HepG2 (cell line): ENCODE results near the gene AGBL1. TPM values are rescaled to one million over a fixed set of nuclear protein-coding genes. Genes with fewer than 3 reads are reported as not detected.

Experiments
- ATAC-seq: fragments of 200-7000 bp; cut with Tn5 transposase; 3 replicates; pipeline ENCODE4 v1.9.1; 2020; ENCODE audit warnings: mild to moderate bottlenecking, moderate library complexity
- BruUV-seq: library from RNA; stranded (reverse); fragments of 400-500 nt; replicated peaks from 2 replicates; lab custom pipeline; 2021; lab: Mats Ljungman, UMichigan
- CTCF ChIA-PET: fragments of 300-600 bp; formaldehyde crosslinking; extraction: SDS; loops from one replicate; lab custom pipeline; 2021; ENCODE audit warnings: low total read pairs, inconsistent platforms, low intra/inter-chr PET ratio; lab: Yijun Ruan, JAX
- POLR2A ChIA-PET: fragments of 350-600 bp; sonication (Branson Sonifier 250); formaldehyde crosslinking; loops from one replicate; lab custom pipeline; 2020; ENCODE audit warnings: antibody characterized with exemption, inconsistent platforms; lab: Yijun Ruan, JAX
- DNase-seq: peaks from one replicate; pipeline ENCODE4 v3.0.0-alpha.2; 2015; ENCODE audit warnings: low spot score
- FAIRE-seq: peaks from 3 replicates; lab custom pipeline; 2011; peaks lifted over from hg19 to GRCh38; lab: Jason Lieb, UNC
- H2AFZ ChIP-seq: one replicate; pipeline ENCODE4 v1.6.1; 2011; ENCODE audit warnings: low read length, inconsistent platforms
- H3K27ac ChIP-seq: fragments of 300-600 bp; 3 replicates; pipeline ENCODE4 v1.8.0; 2011; ENCODE audit warnings: mixed run types, mild to moderate bottlenecking, mixed read lengths, low read length, inconsistent platforms; ENCODE audit not compliant: insufficient read depth; ENCODE audit errors: extremely low read length
- H3K27me3 ChIP-seq, 2 experiments: fragments of 200-600 bp in 1 of 2; 2 replicates in 1 of 2; 3 replicates in 1 of 2; pipeline versions ENCODE4 v1.6.0 to v1.8.0; 2011; ENCODE audit warnings: low read length in 2 of 2, mild to moderate bottlenecking in 2 of 2, moderate library complexity in 2 of 2, inconsistent platforms in 1 of 2; ENCODE audit not compliant: insufficient read depth in 2 of 2, control insufficient read depth in 1 of 2
- H3K36me3 ChIP-seq, 2 experiments: fragments of 200-600 bp in 1 of 2; replicated peaks in 1 of 2; 2 replicates in 1 of 2; 3 replicates in 1 of 2; pipeline versions ENCODE4 v1.5.1 to v1.8.0; 2011; ENCODE audit warnings: low read length in 2 of 2, inconsistent platforms in 1 of 2; ENCODE audit not compliant: insufficient read depth in 2 of 2, control insufficient read depth in 1 of 2
- H3K4me1 ChIP-seq: 2 replicates; pipeline ENCODE4 v1.5.1; 2012; ENCODE audit warnings: low read length, inconsistent platforms; ENCODE audit not compliant: insufficient read depth
- H3K4me2 ChIP-seq: 2 replicates; pipeline ENCODE4 v1.6.0; 2011; ENCODE audit warnings: low read depth, low read length, inconsistent platforms
- H3K4me3 ChIP-seq, 3 experiments: fragments of 200-600 bp in 1 of 3; sonication (generic), shearing (Covaris generic) in 1 of 3; replicated peaks in 1 of 3; 2 replicates each; pipeline ENCODE4 v1.5.1; 2011 to 2016; ENCODE audit warnings: low read length in 3 of 3, inconsistent platforms in 2 of 3, low read depth in 2 of 3, mild to moderate bottlenecking in 2 of 3, control low read depth in 1 of 3, mixed read lengths in 1 of 3; ENCODE audit not compliant: insufficient read depth in 1 of 3
- H3K79me2 ChIP-seq: one replicate; pipeline ENCODE4 v1.6.1; 2011; ENCODE audit warnings: low read length, inconsistent platforms; ENCODE audit not compliant: insufficient read depth
- H3K9ac ChIP-seq: 2 replicates; pipeline ENCODE4 v1.6.0; 2011; ENCODE audit warnings: mild to moderate bottlenecking, low read depth, low read length, inconsistent platforms; ENCODE audit not compliant: insufficient read depth
- H3K9me3 ChIP-seq: 2 replicates; pipeline ENCODE4 v1.5.1; 2012; ENCODE audit warnings: mild to moderate bottlenecking, low read length
- H4K20me1 ChIP-seq: 2 replicates; pipeline ENCODE4 v1.6.0; 2011; ENCODE audit warnings: inconsistent platforms, mild to moderate bottlenecking, low read length, moderate library complexity; ENCODE audit not compliant: insufficient read depth
- GFI1 ChIP-seq: sonication (generic); formaldehyde crosslinking; IDR thresholded peaks from 2 replicates; pipeline ENCODE4 v1.5.0; 2020; ENCODE audit warnings: missing genetic modification reagents, mild to moderate bottlenecking, borderline replicate concordance
- GMEB2 ChIP-seq: IDR thresholded peaks from 2 replicates; pipeline ENCODE4 v1.6.1; 2016; ENCODE audit warnings: missing biosample characterization, missing genetic modification reagents, low read depth
- GTF2F1 ChIP-seq: fragments of 150-350 bp; IDR thresholded peaks from 2 replicates; pipeline ENCODE4 v1.6.1; 2014; ENCODE audit warnings: low read length
- KLF9 ChIP-seq: IDR thresholded peaks from 2 replicates; pipeline ENCODE4 v1.6.1; 2016; ENCODE audit warnings: low read depth
- MIXL1 ChIP-seq: IDR thresholded peaks from 2 replicates; pipeline ENCODE4 v1.6.1; 2016
- RNF219 ChIP-seq: sonication (generic); formaldehyde crosslinking; IDR thresholded peaks from 2 replicates; pipeline ENCODE4 v1.5.0; 2020; ENCODE audit warnings: mild to moderate bottlenecking, missing genetic modification reagents
- SOX13 ChIP-seq, 3 experiments: fragments of 450-650 bp in 1 of 3; sonication (generic) in 1 of 3; formaldehyde crosslinking in 1 of 3; IDR thresholded peaks in 2 of 3; conservative IDR thresholded peaks in 1 of 3; 2 replicates each; pipeline versions ENCODE4 v1.5.0 to v1.6.1; 2016 to 2020; ENCODE audit warnings: antibody characterized with exemption in 1 of 3, mild to moderate bottlenecking in 1 of 3, missing compliant biosample characterization in 1 of 3, missing genetic modification reagents in 1 of 3, moderate library complexity in 1 of 3
- TCF12 ChIP-seq, 2 experiments: fragments of 450-650 bp in 1 of 2; sonication (generic) in 1 of 2; formaldehyde crosslinking in 1 of 2; IDR thresholded peaks; 2 replicates each; pipeline versions ENCODE4 v1.6.1 to v1.8.0; 2017 to 2022; ENCODE audit warnings: antibody characterized with exemption in 1 of 2, mild to moderate bottlenecking in 1 of 2, missing genetic modification reagents in 1 of 2, moderate library complexity in 1 of 2
- ZFP90 ChIP-seq: sonication (generic); formaldehyde crosslinking; IDR thresholded peaks from 2 replicates; pipeline ENCODE4 v1.8.0; 2022; ENCODE audit warnings: missing genetic modification reagents, mild to moderate bottlenecking, inconsistent platforms, borderline replicate concordance
- WGBS: methylation state at CpG from one replicate; pipeline ENCODE4 v1.1.6; 2017; ENCODE audit warnings: low lambda C conversion rate; 5-methylcytosine and 5-hydroxymethylcytosine counted together
- in situ Hi-C: cut with HindIII; loops from 2 replicates; pipeline ENCODE4 v1.10.0; 2017; ENCODE audit warnings: low pct_unique_long_range_greater_than_20kb; ENCODE audit not compliant: extremely low pct_ligation_motif_present
- intact Hi-C: fragments of 100-400 bp; cut with micrococcal nuclease; formaldehyde crosslinking; loops from one replicate; pipeline ENCODE4 v1.10.0; 2022; ENCODE audit not compliant: unreplicated experiment
- polyA plus RNA-seq, 8 experiments: library from polyadenylated mRNA; depleted of rRNA in 3 of 8; stranded (reverse) in 7 of 8; unstranded in 1 of 8; fragments of >200 nt; fragmentation: Illumina TruSeq in 4 of 8; extraction: Trizol in 4 of 8; gene quantifications; 2 replicates each; pipeline versions ENCODE4 v1.2.1 to v1.2.3, GENCODE V29; 2011 to 2016; ENCODE audit warnings: low read depth in 4 of 8, missing spikeins in 1 of 8, mixed read lengths in 1 of 8; ENCODE audit not compliant: insufficient read depth in 1 of 8
- total RNA-seq, 5 experiments: library from RNA; depleted of rRNA; stranded (reverse); fragments of >200 nt; fragmentation: Illumina TruSeq; extraction: Trizol; gene quantifications; 2 replicates each; pipeline ENCODE4 v1.2.3, GENCODE V29; 2016; ENCODE audit warnings: low read depth in 1 of 5
- TF ChIP-seq, protein P1 (sequence below): IDR thresholded peaks from 2 replicates; pipeline ENCODE4 v1.6.1; 2016

AGBL1 gene
- total and polyA plus RNA-seq, 2 of the 13 experiments (the other 11 are each of a cell fraction or from before 2014, with no cell fraction given): 0.01 TPM; not detected in 1

DNA sequence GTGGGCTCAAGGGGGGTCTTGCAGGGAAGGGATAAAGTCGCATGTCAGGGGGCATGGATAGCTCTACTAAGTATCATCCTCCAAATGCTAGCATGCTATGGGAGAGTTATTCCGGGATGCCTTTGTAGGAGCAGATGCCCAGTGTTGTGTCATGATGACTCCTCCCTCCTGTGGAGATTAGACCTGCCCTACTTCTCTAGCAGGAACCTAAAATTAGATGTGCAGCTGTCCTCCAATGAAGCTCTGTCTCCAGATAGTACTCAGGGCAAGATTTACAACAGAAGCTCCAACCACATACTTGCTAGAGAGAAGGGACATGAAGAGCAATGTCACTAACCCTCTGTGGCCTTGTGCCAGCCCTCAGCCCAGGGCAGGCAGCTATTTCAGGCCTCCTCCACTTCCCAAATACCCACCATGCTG is 82.5 kb downstream of the AGBL1 start:
- no peak for DNase-seq
- no TSS peak for BruUV-seq
- no peaks in the 10 kb centered on the region for H3K79me2 ChIP-seq
- TF ChIP-seq ZFP90 (CRISPR knock-in tag): no peak
- TF ChIP-seq GTF2F1: no peak
- TF ChIP-seq GMEB2 (CRISPR knock-in tag): no peak
- TF ChIP-seq GFI1 (CRISPR knock-in tag): no peak
- no peak for TF ChIP-seq RNF219 (CRISPR knock-in tag)
- TF ChIP-seq, protein P1, sequence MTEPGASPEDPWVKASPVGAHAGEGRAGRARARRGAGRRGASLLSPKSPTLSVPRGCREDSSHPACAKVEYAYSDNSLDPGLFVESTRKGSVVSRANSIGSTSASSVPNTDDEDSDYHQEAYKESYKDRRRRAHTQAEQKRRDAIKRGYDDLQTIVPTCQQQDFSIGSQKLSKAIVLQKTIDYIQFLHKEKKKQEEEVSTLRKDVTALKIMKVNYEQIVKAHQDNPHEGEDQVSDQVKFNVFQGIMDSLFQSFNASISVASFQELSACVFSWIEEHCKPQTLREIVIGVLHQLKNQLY: no peak
- TF ChIP-seq TCF12 (IDR thresholded peaks at IDR 0.05): no peak
- no peak for TF ChIP-seq TCF12 (CRISPR knock-in tag; IDR thresholded peaks at IDR 0.05)
- no peak for TF ChIP-seq MIXL1 (CRISPR knock-in tag)
- TF ChIP-seq SOX13 (IDR thresholded peaks at IDR 0.05): no peak
- TF ChIP-seq SOX13 (CRISPR knock-in tag; conservative IDR thresholded peaks at IDR 0.05 in 1 of 2, IDR thresholded peaks at IDR 0.05 in 1 of 2): no peak
- no peak for TF ChIP-seq KLF9 (CRISPR knock-in tag)
- TF ChIP-seq, all 625 proteins: peak for 0
- POLR2A ChIA-PET: no interaction called here
- H2AFZ ChIP-seq: no peak overlapping the region
- 8% methylated on average over 2 of the region's 2 CpGs for WGBS
- no peaks in the 10 kb centered on the region for H4K20me1 ChIP-seq
- no peaks in the 10 kb centered on the region for H3K36me3 ChIP-seq
- H3K27ac ChIP-seq: no peak overlapping the region
- H3K4me1 ChIP-seq: no peaks in the 10 kb centered on the region
- no peak overlapping the region for H3K4me2 ChIP-seq
- no peak overlapping the region for H3K9ac ChIP-seq
- in situ Hi-C loops (no loop called here), intact Hi-C loops (no loop called here)
- H3K9me3 ChIP-seq: no peaks in the 10 kb centered on the region
- CTCF ChIA-PET: no interaction called here
- no peak overlapping the region for H3K4me3 ChIP-seq
- ATAC-seq: no peak
- no peak for FAIRE-seq
- no peaks in the 10 kb centered on the region for H3K27me3 ChIP-seq
